ENCODE results near the gene PRMT5.

Gene PRMT5

GRCh38 chr14:22897357-22897756 lies 31.8 kb downstream of the PRMT5 start:
- no peak for DNase-seq (ENCODE audit: low read depth in 2 of 2)

- DNase-seq (ENCODE audit: low read depth in 2 of 2), result no peak
Observed at GRCh38 chr14:22896760-22897159, 32.4 kb downstream of the PRMT5 start.

DNA sequence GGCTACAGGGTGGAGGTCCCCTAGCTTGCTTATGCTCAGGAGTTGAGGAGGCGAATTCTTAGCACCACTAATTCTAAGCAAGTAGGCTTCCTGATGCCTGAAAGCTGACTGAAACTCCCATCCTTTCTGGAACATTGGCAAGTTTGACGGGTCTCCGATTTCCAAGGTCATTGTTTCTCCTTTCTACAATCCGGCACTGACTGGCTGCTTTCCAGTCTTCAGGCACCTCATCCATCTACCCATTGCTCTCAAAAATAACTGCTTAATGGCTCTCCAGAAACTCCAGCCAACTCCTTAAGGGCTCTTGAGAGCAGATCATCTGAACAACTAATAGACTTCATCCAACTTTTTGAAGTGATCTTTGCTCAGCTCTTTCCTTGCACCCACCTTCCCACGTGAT lies 32.8 kb downstream of the PRMT5 start:
- no peak for DNase-seq (ENCODE audit: low read depth in 2 of 2)

GRCh38 chr14:22895402-22895801 lies 33.8 kb downstream of the PRMT5 start:
- DNase-seq (ENCODE audit: low read depth in 2 of 2), result no peak

- DNase-seq (ENCODE audit: low read depth in 2 of 2), result no peak
Observed at GRCh38 chr14:22893706-22894105, 35.5 kb downstream of the PRMT5 start.

DNA sequence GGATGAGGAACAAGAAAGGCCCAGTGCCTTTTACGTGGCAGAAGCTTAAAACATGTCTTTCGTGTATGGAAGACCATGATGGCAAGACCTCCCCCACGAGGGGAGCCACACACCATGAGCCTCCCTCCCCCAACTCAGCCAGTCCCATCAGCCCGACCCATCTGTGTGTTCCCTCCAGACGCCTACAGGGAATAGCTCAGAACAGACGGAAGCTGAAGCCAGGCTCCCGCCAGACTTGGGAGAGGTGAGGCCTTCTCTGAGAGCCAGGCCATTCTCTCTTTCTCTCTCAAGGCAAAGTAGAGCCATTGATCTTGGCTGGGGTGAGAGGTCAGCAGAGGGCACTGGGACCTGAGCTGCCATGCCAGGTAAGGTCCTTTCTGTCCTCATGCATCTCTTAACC lies 36.7 kb downstream of the PRMT5 start:
- no peak for DNase-seq (ENCODE audit: low read depth in 2 of 2)

- DNase-seq (ENCODE audit: low read depth in 2 of 2), result no peak
Observed at GRCh38 chr14:22890416-22890815, 38.8 kb downstream of the PRMT5 start.

DNA sequence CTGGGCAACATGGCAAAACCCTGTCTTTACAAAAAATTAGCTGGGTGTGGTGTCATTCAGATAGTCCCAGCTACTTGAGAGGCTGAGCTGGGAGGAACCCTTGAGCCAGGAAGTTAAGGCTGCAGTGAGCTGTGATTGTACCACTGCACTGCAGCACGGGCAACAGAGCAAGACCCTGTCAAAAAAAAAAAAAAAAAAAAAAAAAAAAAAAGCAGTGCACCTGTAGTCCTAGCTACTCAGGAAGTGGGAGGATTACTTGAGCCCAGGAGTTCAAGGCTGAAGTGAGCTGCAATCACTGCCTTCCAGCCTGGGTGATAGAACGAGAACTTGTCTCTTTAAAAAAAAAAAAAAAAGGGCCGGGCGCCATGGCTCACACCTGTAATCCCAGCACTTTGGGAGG lies 40.5 kb downstream of the PRMT5 start:
- DNase-seq (ENCODE audit: low read depth in 2 of 2), result no peak

- peak; percentile 38 to 46 for DNase-seq (ENCODE audit: low read depth in 2 of 2)
Observed at GRCh38 chr14:22887990-22888378, 41.2 kb downstream of the PRMT5 start.

DNA sequence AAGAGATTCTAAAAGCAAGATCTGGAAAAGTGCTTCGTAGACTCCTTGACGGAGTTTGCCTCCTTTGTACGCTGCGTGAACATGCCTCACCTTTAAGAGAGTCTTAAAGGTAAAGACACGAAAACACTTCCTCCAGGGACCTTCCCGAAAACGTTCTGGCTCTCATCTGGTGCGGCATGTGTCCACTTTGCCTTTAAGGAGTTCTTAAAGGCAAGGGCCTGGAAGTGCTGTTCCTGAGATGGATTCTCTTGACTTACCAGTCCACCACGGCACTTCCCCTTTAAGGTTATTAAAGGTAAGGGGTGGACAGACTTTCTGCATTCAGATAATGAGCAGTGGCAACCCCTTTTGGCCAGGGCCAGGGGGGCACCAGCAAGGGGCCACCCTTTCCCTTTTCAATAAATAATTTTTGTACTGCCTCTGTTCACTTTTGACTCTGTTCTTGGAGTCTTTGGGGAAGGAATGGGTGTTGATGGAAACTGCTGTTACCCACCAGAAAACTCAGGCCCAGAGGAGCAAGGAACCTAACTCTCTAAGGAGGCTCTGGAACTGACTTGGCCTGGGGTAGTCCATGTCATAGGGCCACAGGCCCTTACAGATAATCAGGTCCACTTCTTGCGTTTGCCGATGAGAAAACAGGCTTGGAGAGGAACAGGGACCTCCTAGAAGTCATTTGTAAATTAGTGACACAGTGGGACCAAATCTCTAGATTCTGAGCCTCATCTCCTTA lies 41.8 kb downstream of the PRMT5 start:
- DNase-seq (ENCODE audit: low read depth in 2 of 2), result no peak

DNA sequence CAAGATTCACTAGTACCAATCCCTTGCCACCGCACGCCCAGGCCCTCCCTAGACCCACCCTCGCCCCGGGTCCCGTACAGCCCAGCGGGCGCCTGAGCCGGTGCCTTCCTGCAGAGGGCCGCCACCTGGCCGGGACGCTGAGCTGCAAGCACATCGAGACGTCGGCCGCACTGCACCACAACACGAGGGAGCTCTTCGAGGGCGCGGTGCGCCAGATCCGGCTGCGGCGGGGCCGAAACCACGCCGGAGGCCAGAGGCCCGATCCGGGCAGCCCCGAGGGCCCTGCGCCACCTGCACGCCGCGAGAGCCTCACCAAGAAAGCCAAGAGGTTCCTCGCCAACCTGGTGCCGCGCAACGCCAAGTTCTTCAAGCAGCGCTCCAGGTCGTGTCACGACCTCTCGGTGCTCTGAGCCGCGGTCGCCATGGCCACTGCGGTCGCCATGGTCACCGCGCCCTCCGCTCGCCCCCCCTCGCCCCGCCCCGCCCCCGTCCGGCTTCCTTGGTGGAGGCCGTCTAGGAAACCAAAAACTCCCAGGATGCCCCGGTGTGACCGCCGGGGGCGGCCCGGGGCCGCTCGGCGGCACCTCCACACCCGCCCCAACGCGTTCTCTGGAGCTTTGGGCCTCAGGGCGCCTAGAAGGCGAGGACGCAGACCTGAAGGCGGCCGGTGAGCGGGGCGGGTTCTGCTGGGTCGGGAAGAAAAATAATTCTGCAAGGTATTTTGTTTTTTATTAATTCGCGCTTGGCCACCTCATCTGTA lies 42.5 kb downstream of the PRMT5 start:
- DNase-seq (ENCODE audit: low read depth in 2 of 2), result peak; percentile 41 to 62

DNA sequence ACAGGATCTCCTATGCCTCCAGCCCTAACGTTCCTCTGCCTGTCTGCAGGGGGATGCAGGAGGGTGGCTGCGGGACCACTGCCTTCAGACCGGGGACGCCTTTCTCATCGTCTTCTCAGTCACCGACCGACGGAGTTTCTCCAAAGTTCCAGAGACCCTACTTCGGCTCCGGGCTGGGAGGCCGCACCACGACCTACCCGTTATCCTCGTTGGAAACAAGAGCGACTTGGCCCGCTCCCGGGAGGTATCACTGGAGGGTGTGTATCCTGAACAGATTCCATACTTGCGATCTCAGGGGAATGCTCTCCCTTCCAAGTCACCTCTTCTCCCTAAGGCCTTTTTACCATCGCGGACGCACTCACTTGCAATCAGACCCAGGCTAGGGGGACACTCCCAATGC lies 43.2 kb downstream of the PRMT5 start:
- DNase-seq (ENCODE audit: low read depth in 2 of 2), result no peak

DNA sequence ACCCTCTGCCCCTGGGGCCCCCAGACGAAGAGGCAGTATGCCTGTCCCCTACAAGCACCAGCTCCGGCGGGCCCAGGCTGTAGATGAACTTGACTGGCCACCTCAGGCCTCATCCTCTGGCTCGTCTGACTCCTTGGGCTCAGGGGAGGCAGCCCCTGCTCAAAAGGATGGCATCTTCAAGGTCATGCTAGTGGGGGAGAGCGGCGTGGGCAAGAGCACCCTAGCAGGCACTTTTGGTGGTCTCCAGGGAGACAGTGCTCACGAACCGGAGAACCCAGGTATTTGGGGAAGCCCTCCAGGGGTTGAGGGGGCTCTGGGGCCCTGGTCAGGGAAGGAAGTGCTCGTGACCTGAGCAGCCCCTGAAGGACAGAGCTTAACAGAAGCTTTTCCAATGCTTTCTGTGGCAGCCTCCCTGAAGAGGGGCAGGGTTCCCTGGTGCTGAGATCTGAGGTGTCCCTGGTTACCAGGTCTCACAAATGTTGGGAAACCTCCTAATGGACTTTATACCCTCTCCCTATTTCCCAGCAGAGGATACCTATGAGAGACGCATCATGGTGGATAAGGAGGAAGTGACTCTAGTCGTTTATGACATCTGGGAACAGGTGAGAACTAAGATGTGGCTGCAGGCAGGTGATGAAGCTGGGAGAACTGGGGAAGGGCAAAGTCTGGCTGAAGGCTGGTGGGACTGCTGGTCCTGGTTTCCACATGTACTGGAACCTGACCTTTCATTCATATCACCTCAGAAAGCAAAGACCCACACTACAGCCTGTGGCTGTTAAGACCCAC lies 44.2 kb downstream of the PRMT5 start:
- no peak for DNase-seq (ENCODE audit: low read depth in 2 of 2)

- DNase-seq (ENCODE audit: low read depth in 2 of 2), result no peak
Observed at GRCh38 chr14:22884076-22884737, 45.0 kb downstream of the PRMT5 start.

DNA sequence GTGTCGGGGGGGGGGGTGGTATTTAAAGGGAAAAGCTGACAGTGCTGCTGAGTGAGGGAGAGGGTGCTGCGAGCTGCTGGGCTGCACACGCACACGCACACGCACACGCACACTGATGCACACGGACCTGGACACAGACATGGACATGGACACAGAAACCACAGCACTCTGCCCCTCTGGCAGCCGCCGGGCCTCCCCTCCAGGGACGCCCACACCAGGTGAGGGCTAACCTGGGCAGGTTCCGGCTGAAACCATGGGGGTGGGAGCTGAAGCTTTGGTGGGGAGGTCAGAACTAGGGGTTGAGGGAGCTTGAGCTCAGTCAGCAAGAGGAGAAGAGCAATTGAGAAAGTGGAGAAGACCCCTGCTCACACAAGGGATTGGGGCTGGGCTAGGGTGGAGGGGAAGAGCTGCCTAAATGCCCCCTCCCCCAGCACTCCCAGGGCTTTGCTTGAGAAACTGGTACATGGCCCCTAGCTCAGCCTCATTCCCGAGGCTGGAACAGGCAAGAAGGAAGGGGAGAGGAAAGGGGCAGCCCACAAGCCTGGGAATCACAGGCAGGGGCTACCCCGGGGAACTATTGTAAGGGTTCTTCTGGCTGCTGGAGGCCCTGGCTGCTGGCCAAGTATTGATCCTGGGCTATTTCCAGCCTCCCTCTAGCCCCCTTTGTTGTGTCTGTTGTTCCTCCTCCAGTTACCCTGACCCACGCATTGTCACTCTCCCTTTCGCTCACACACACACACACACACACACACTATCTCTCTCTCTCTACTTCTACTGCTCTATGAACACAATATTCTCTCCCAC lies 45.8 kb downstream of the PRMT5 start, which contains the start of gene REM2:
Gene REM2, plus strand, starts transcription at position 50 of the 804 bp plus-strand sequence. Its CDS starts 66 bp downstream, at position 116.
- no peak for DNase-seq (ENCODE audit: low read depth in 2 of 2)

- DNase-seq (ENCODE audit: low read depth in 2 of 2), result no peak
Observed at GRCh38 chr14:22882529-22883172, 46.5 kb downstream of the PRMT5 start.

- DNase-seq (ENCODE audit: low read depth in 2 of 2), result no peak
Observed at GRCh38 chr14:22882064-22882463, 47.1 kb downstream of the PRMT5 start.

- DNase-seq (ENCODE audit: low read depth in 2 of 2), result no peak
Observed at GRCh38 chr14:22878271-22879246, 50.6 kb downstream of the PRMT5 start.

- no peak for DNase-seq (ENCODE audit: low read depth in 2 of 2)
Observed at GRCh38 chr14:22877000-22877501, 52.1 kb downstream of the PRMT5 start.

Measured in activated CD4-positive, alpha-beta T cell treated with anti-CD3 and anti-CD28 coated beads for 24 hours (primary cell).